H1 (cell line): ENCODE data around the gene PIGZ. TPM values are rescaled to one million over a fixed set of nuclear protein-coding genes. Genes with fewer than 3 reads are reported as not detected.

Experiments
- CTCF ChIA-PET: fragments of 300-600 bp; sonication (Branson Sonifier 250); formaldehyde crosslinking; loops from one replicate; lab custom pipeline; 2021; ENCODE audit not compliant: partially characterized antibody; lab: Charles Lee
- POLR2A ChIA-PET: fragments of 300-600 bp; sonication (Branson Sonifier 250); formaldehyde crosslinking; loops from one replicate; lab custom pipeline; 2021; ENCODE audit warnings: inconsistent platforms; ENCODE audit not compliant: partially characterized antibody; lab: Charles Lee
- DNase-seq, 2 experiments: peaks; one replicate each; pipeline versions ENCODE4 v3.0.0 to v3.0.0-alpha.2; 2010 to 2022; ENCODE audit warnings: low spot score in 2 of 2, low read depth in 1 of 2, mixed read lengths in 1 of 2
- FAIRE-seq: peaks from 2 replicates; lab custom pipeline; 2011; peaks lifted over from hg19 to GRCh38; lab: Jason Lieb, UNC
- H2AFZ ChIP-seq: 2 replicates; pipeline ENCODE4 v1.8.1; 2012; ENCODE audit warnings: low read length, inconsistent platforms
- H2AK5ac ChIP-seq: 2 replicates; pipeline ENCODE4 v1.6.1; 2013; ENCODE audit warnings: low read depth, low read length
- H2BK120ac ChIP-seq: replicated peaks from 2 replicates; pipeline ENCODE3; 2013; ENCODE audit warnings: low read depth, low read length, inconsistent platforms
- H2BK12ac ChIP-seq: 2 replicates; pipeline ENCODE4 v1.6.1; 2013; ENCODE audit warnings: low read depth, low read length
- H2BK15ac ChIP-seq: 2 replicates; pipeline ENCODE4 v1.6.1; 2013; ENCODE audit warnings: low read length
- H2BK20ac ChIP-seq: 2 replicates; pipeline ENCODE4 v1.6.1; 2013; ENCODE audit warnings: low read length
- H2BK5ac ChIP-seq: 2 replicates; pipeline ENCODE4 v1.6.1; 2013; ENCODE audit warnings: low read depth, low read length
- H3K14ac ChIP-seq: 2 replicates; pipeline ENCODE4 v1.6.1; 2013; ENCODE audit warnings: inconsistent platforms; ENCODE audit not compliant: insufficient read length
- H3K18ac ChIP-seq: 2 replicates; pipeline ENCODE4 v1.6.1; 2013; ENCODE audit warnings: low read length; ENCODE audit errors: extremely low read depth
- H3K23ac ChIP-seq: 2 replicates; pipeline ENCODE4 v1.6.1; 2013; ENCODE audit warnings: inconsistent platforms; ENCODE audit not compliant: insufficient read length
- H3K23me2 ChIP-seq: 2 replicates; pipeline ENCODE4 v1.6.1; 2013; ENCODE audit warnings: low read depth, low read length
- H3K27ac ChIP-seq: 2 replicates; pipeline ENCODE4 v1.6.1; 2011; ENCODE audit warnings: low read depth, low read length, inconsistent platforms
- H3K27me3 ChIP-seq, 4 experiments: replicated peaks in 1 of 4; 1 replicate in 1 of 4; 2 replicates in 3 of 4; pipeline versions ENCODE4 v1.6.1 to v1.8.1; 2011 to 2013; ENCODE audit warnings: low read length in 3 of 4, mild to moderate bottlenecking in 3 of 4, inconsistent platforms in 2 of 4, mixed read lengths in 2 of 4, moderate library complexity in 1 of 4; ENCODE audit not compliant: control insufficient read depth in 3 of 4, insufficient read depth in 3 of 4; ENCODE audit errors: extremely low read depth in 1 of 4
- H3K36me3 ChIP-seq, 4 experiments: 2 replicates each; pipeline versions ENCODE4 v1.6.1 to v1.8.1; 2011 to 2013; ENCODE audit warnings: mild to moderate bottlenecking in 4 of 4, low read length in 3 of 4, moderate library complexity in 2 of 4, control low read depth in 1 of 4, inconsistent platforms in 1 of 4; ENCODE audit not compliant: insufficient read depth in 4 of 4, control insufficient read depth in 2 of 4
- H3K4ac ChIP-seq: replicated peaks from 2 replicates; pipeline ENCODE3; 2013; ENCODE audit warnings: low read length, low read depth, mixed read lengths, inconsistent platforms; ENCODE audit not compliant: insufficient read length
- H3K4me1 ChIP-seq, 4 experiments: replicated peaks in 1 of 4; 1 replicate in 1 of 4; 2 replicates in 3 of 4; pipeline versions ENCODE4 v1.6.1 to v1.8.1; 2011 to 2013; ENCODE audit warnings: low read length in 3 of 4, inconsistent platforms in 2 of 4, mixed read lengths in 1 of 4; ENCODE audit not compliant: insufficient read depth in 4 of 4, control insufficient read depth in 3 of 4
- H3K4me2 ChIP-seq, 2 experiments: 2 replicates each; pipeline versions ENCODE4 v1.6.1 to v1.8.1; 2011 to 2013; ENCODE audit warnings: low read depth in 2 of 2, low read length in 2 of 2, control low read depth in 1 of 2, inconsistent platforms in 1 of 2, mild to moderate bottlenecking in 1 of 2; ENCODE audit not compliant: insufficient read depth in 1 of 2
- H3K4me3 ChIP-seq, 4 experiments: fragments of 200-600, 300-600 bp in 1 of 4; sonication (generic), shearing (Covaris generic), sonication (Bioruptor Twin) in 1 of 4; 2 replicates each; pipeline versions ENCODE4 v1.5.1 to v1.8.1; 2011 to 2016; ENCODE audit warnings: low read length in 4 of 4, low read depth in 3 of 4, control low read depth in 2 of 4, inconsistent platforms in 2 of 4, mild to moderate bottlenecking in 2 of 4, mixed read lengths in 1 of 4, moderate library complexity in 1 of 4; ENCODE audit not compliant: insufficient read depth in 2 of 4; ENCODE audit errors: extremely low read depth in 1 of 4
- H3K56ac ChIP-seq: replicated peaks from 2 replicates; pipeline ENCODE3; 2013; ENCODE audit warnings: low read depth, mild to moderate bottlenecking, mixed read lengths, low read length, inconsistent platforms; ENCODE audit not compliant: insufficient read length
- H3K79me1 ChIP-seq: 2 replicates; pipeline ENCODE4 v1.6.1; 2013; ENCODE audit warnings: low read depth, low read length, control low read depth
- H3K79me2 ChIP-seq, 2 experiments: 2 replicates each; pipeline versions ENCODE4 v1.6.1 to v1.8.1; 2012 to 2013; ENCODE audit warnings: low read length in 2 of 2, mild to moderate bottlenecking in 2 of 2, inconsistent platforms in 1 of 2; ENCODE audit not compliant: insufficient read depth in 2 of 2, control insufficient read depth in 1 of 2
- H3K9ac ChIP-seq, 4 experiments: replicated peaks in 1 of 4; 1 replicate in 1 of 4; 2 replicates in 3 of 4; pipeline versions ENCODE4 v1.6.1 to v1.8.1; 2011 to 2013; ENCODE audit warnings: low read depth in 3 of 4, low read length in 3 of 4, control low read depth in 2 of 4, mild to moderate bottlenecking in 2 of 4, moderate library complexity in 2 of 4, inconsistent platforms in 1 of 4; ENCODE audit errors: extremely low read depth in 1 of 4
- H3K9me3 ChIP-seq, 2 experiments: 2 replicates each; pipeline versions ENCODE4 v1.6.1 to v1.8.1; 2012 to 2013; ENCODE audit warnings: mild to moderate bottlenecking in 2 of 2, moderate library complexity in 2 of 2, control low read depth in 1 of 2, inconsistent platforms in 1 of 2, low read depth in 1 of 2, low read length in 1 of 2, mixed read lengths in 1 of 2; ENCODE audit not compliant: insufficient read depth in 2 of 2
- H4K20me1 ChIP-seq, 2 experiments: replicated peaks in 1 of 2; 2 replicates each; pipeline versions ENCODE3 to v1.8.1; 2011 to 2013; ENCODE audit warnings: inconsistent platforms in 2 of 2, low read length in 2 of 2, mild to moderate bottlenecking in 1 of 2; ENCODE audit not compliant: insufficient read depth in 2 of 2, control insufficient read depth in 1 of 2
- H4K5ac ChIP-seq: 2 replicates; pipeline ENCODE4 v1.6.1; 2013; ENCODE audit warnings: low read length, low read depth, mixed read lengths, inconsistent platforms; ENCODE audit not compliant: insufficient read length
- H4K8ac ChIP-seq: 2 replicates; pipeline ENCODE4 v1.8.0; 2013; ENCODE audit warnings: mild to moderate bottlenecking, moderate library complexity, low read length, inconsistent platforms; ENCODE audit not compliant: insufficient read depth; ENCODE audit errors: extremely low read depth
- H4K91ac ChIP-seq: replicated peaks from 2 replicates; pipeline ENCODE3; 2013; ENCODE audit warnings: low read length, mixed read lengths, inconsistent platforms; ENCODE audit not compliant: insufficient read length
- NANOG ChIP-seq: IDR thresholded peaks from 2 replicates; pipeline ENCODE4 v1.6.1; 2011; ENCODE audit warnings: low read length, low read depth, mild to moderate bottlenecking, inconsistent platforms; ENCODE audit not compliant: insufficient read depth, poor library complexity, severe bottlenecking
- WGBS, 2 experiments: shearing (Covaris generic) in 1 of 2; methylation state at CpG; one replicate each; pipeline versions ENCODE4 v1.1.6 to v1.1.7; 2013 to 2015; ENCODE audit warnings: low lambda C conversion rate in 2 of 2, mixed read lengths in 2 of 2, inconsistent platforms in 1 of 2, low coverage in 1 of 2, missing lambda C conversion rate in 1 of 2; ENCODE audit not compliant: insufficient replicate concordance in 2 of 2, insufficient coverage in 1 of 2, insufficient read length in 1 of 2; ENCODE audit errors: extremely low coverage in 1 of 2, missing lambda C conversion rate in 1 of 2; 5-methylcytosine and 5-hydroxymethylcytosine counted together
- polyA plus RNA-seq, 7 experiments: library from polyadenylated mRNA; depleted of rRNA in 3 of 7; stranded (reverse) in 5 of 7; unstranded in 2 of 7; fragments of >200 nt in 5 of 7; fragments of 200-250 nt in 2 of 7; gene quantifications; 1 replicate in 5 of 7; 2 replicates in 1 of 7; 4 replicates in 1 of 7; pipeline versions ENCODE4 v1.2.1 to v1.2.3, GENCODE V29; 2011 to 2013; ENCODE audit warnings: missing spikeins in 2 of 7, mixed read lengths in 2 of 7
- total RNA-seq: library from RNA; stranded (reverse); fragmentation: NEBNext Ultra II Directional; extraction: Animal tissue kit (Norgen Biotek cat#: 25700); gene quantifications from 2 replicates; pipeline ENCODE4 v1.2.1, GENCODE V29; 2021
- TF ChIP-seq, protein P1 (sequence below), 3 experiments: IDR thresholded peaks; 1 replicate in 2 of 3; 2 replicates in 1 of 3; pipeline versions ENCODE4 v1.5.1 to v1.6.1; 2011; ENCODE audit warnings: low read length in 3 of 3, mild to moderate bottlenecking in 3 of 3, inconsistent platforms in 2 of 3, low read depth in 1 of 3, moderate library complexity in 1 of 3; ENCODE audit not compliant: insufficient read depth in 1 of 3; ENCODE audit errors: control extremely low read depth in 1 of 3

Gene PIGZ
- total and polyA plus RNA-seq, 2 of the 8 experiments (the other 6 are each of a cell fraction or from before 2014, with no cell fraction given) = 0.32 TPM; not detected in 1

DNA sequence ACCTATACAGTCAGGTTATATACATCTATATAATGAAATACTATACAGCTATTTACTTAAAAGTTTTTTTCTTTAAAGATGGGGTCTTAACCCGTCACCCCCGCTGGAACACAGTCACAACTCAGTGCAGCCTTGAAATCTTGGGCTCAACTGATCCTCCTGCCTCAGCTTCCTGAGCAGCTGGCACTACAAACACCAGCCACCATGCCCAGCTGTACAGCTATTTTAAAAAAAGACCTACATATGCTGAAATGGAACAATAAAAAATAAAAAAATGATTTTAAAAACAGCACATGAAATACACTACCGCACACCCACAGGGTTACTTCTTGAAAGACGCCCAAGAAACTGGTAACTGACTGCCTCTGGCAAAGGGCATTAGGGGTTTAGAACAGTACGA lies 30.1 kb downstream of the PIGZ start:
- H4K5ac ChIP-seq = no peak overlapping the region
- no peak overlapping the region for H2BK12ac ChIP-seq
- H3K4me3 ChIP-seq = no peak overlapping the region
- POLR2A ChIA-PET = interaction anchor here (0.7 to 1.4 kb wide), 4 partner anchors 8 to 608 kb away, joined by 3 to 4 read pairs (median 3); no protein-coding TSS in a partner anchor
- no peak overlapping the region for H3K27ac ChIP-seq
- H2BK5ac ChIP-seq = no peak overlapping the region
- H2BK20ac ChIP-seq = no peak overlapping the region
- H2AFZ ChIP-seq = no peak overlapping the region
- no peak overlapping the region for H3K4me2 ChIP-seq
- H3K79me1 ChIP-seq = peaks cover 7% of the 10 kb centered on the region; the same call in 1 of the 2 replicates
- WGBS, 2 experiments = 93% methylated on average over 5 of the region's 5 CpGs; no CpG with 5 or more reads in 1 of the 2 experiments
- H2BK120ac ChIP-seq = no peak overlapping the region
- no peak overlapping the region for H4K8ac ChIP-seq
- no peak overlapping the region for H2BK15ac ChIP-seq
- H3K4me1 ChIP-seq = peaks cover 1 to 6% (median 2%) of the 10 kb centered on the region in 4 experiments
- no peak overlapping the region for H4K91ac ChIP-seq
- no peak overlapping the region for H3K18ac ChIP-seq
- H3K9ac ChIP-seq = no peak overlapping the region
- peaks cover 6% of the 10 kb centered on the region for H3K23me2 ChIP-seq
- H3K79me2 ChIP-seq = peaks cover 15 to 44% of the 10 kb centered on the region in 2 experiments
- FAIRE-seq (no peak), DNase-seq (no peak)
- no peak overlapping the region for H3K4ac ChIP-seq
- H4K20me1 ChIP-seq = peaks cover 0 to 8% of the 10 kb centered on the region in 2 experiments
- no peaks in the 10 kb centered on the region for H3K27me3 ChIP-seq
- H3K23ac ChIP-seq = no peak overlapping the region
- CTCF ChIA-PET = interaction anchor here (1.1 kb wide), 1 partner anchor 8 kb away, joined by 3 read pairs; no protein-coding TSS in a partner anchor
- H2AK5ac ChIP-seq = no peak overlapping the region
- H3K36me3 ChIP-seq = peaks cover 28 to 59% (median 48%) of the 10 kb centered on the region in 4 experiments
- no peak overlapping the region for H3K56ac ChIP-seq
- no peak overlapping the region for H3K14ac ChIP-seq
- no peaks in the 10 kb centered on the region for H3K9me3 ChIP-seq
- no peak for TF ChIP-seq NANOG
- TF ChIP-seq, protein P1, sequence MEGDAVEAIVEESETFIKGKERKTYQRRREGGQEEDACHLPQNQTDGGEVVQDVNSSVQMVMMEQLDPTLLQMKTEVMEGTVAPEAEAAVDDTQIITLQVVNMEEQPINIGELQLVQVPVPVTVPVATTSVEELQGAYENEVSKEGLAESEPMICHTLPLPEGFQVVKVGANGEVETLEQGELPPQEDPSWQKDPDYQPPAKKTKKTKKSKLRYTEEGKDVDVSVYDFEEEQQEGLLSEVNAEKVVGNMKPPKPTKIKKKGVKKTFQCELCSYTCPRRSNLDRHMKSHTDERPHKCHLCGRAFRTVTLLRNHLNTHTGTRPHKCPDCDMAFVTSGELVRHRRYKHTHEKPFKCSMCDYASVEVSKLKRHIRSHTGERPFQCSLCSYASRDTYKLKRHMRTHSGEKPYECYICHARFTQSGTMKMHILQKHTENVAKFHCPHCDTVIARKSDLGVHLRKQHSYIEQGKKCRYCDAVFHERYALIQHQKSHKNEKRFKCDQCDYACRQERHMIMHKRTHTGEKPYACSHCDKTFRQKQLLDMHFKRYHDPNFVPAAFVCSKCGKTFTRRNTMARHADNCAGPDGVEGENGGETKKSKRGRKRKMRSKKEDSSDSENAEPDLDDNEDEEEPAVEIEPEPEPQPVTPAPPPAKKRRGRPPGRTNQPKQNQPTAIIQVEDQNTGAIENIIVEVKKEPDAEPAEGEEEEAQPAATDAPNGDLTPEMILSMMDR (IDR thresholded peaks at IDR 0.05; ENCODE audit: control extremely low read depth in 1 of 3, insufficient read depth in 1 of 3, low read depth in 1 of 3, low read length in 3 of 3) = no peak
